HepG2 (cell line): Measurements from ENCODE around the gene CALY. TPM values are rescaled to one million over a fixed set of nuclear protein-coding genes. Genes with fewer than 3 reads are reported as not detected.

ENCODE experiments used
- CHCHD3 ChIP-seq: sonication (generic); formaldehyde crosslinking; IDR thresholded peaks from 2 replicates; pipeline ENCODE4 v1.8.0; 2022; ENCODE audit warnings: mild to moderate bottlenecking, missing genetic modification reagents, moderate library complexity
- E2F5 ChIP-seq: sonication (generic); formaldehyde crosslinking; conservative IDR thresholded peaks from 2 replicates; pipeline ENCODE4 v1.4.0; 2020; ENCODE audit warnings: missing genetic modification reagents
- GATA4 ChIP-seq: sonication (generic); IDR thresholded peaks from 2 replicates; pipeline ENCODE4 v1.6.1; 2016; ENCODE audit warnings: antibody characterized with exemption, low read depth, borderline replicate concordance
- HMGXB4 ChIP-seq, 2 experiments: sonication (generic) in 1 of 2; formaldehyde crosslinking in 1 of 2; IDR thresholded peaks; 2 replicates each; pipeline versions ENCODE4 v1.4.0 to v1.6.1; 2018 to 2020; ENCODE audit warnings: missing genetic modification reagents in 2 of 2, borderline replicate concordance in 1 of 2, low read depth in 1 of 2, mild to moderate bottlenecking in 1 of 2, missing biosample characterization in 1 of 2
- KDM2A ChIP-seq: sonication (generic); formaldehyde crosslinking; IDR thresholded peaks from 2 replicates; pipeline ENCODE4 v1.4.0; 2020; ENCODE audit warnings: low read depth, missing genetic modification reagents, borderline replicate concordance
- MIER3 ChIP-seq: IDR thresholded peaks from 2 replicates; pipeline ENCODE4 v1.6.1; 2016; ENCODE audit warnings: missing compliant biosample characterization, borderline replicate concordance
- MXD3 ChIP-seq: IDR thresholded peaks from 2 replicates; pipeline ENCODE4 v1.6.1; 2016; ENCODE audit warnings: mild to moderate bottlenecking, missing biosample characterization, missing genetic modification reagents
- NBN ChIP-seq: fragments of 450-650 bp; conservative IDR thresholded peaks from 2 replicates; pipeline ENCODE4 v1.6.1; 2017
- PHF20 ChIP-seq: sonication (generic); formaldehyde crosslinking; IDR thresholded peaks from 2 replicates; pipeline ENCODE4 v1.5.0; 2020; ENCODE audit warnings: mild to moderate bottlenecking, missing genetic modification reagents
- RBM22 ChIP-seq: fragments of 200-400 bp; formaldehyde crosslinking; optimal IDR thresholded peaks from 2 replicates; pipeline ENCODE3; 2017; ENCODE audit warnings: mild to moderate bottlenecking, low read length, moderate library complexity
- SAP130 ChIP-seq: IDR thresholded peaks from 2 replicates; pipeline ENCODE4 v1.6.1; 2016; ENCODE audit warnings: low read depth
- TIGD3 ChIP-seq: sonication (generic); formaldehyde crosslinking; IDR thresholded peaks from 2 replicates; pipeline ENCODE4 v1.5.1; 2020; ENCODE audit warnings: mild to moderate bottlenecking, missing genetic modification reagents, borderline replicate concordance
- ZBTB43 ChIP-seq: sonication (generic); formaldehyde crosslinking; conservative IDR thresholded peaks from 2 replicates; pipeline ENCODE4 v1.4.0; 2020; ENCODE audit warnings: missing genetic modification reagents
- ZMYM4 ChIP-seq: sonication (generic); formaldehyde crosslinking; IDR thresholded peaks from 2 replicates; pipeline ENCODE4 v1.8.1; 2023; ENCODE audit warnings: mild to moderate bottlenecking, missing genetic modification reagents
- ZNF513 ChIP-seq: sonication (generic); formaldehyde crosslinking; conservative IDR thresholded peaks from 2 replicates; pipeline ENCODE4 v1.5.0; 2020; ENCODE audit warnings: missing genetic modification reagents
- ZNF687 ChIP-seq: sonication (generic); formaldehyde crosslinking; IDR thresholded peaks from 2 replicates; pipeline ENCODE4 v1.5.1; 2020; ENCODE audit warnings: mild to moderate bottlenecking, missing genetic modification reagents, moderate library complexity
- ZNF777 ChIP-seq: sonication (generic); formaldehyde crosslinking; IDR thresholded peaks from 2 replicates; pipeline ENCODE4 v1.4.0; 2020; ENCODE audit warnings: missing genetic modification reagents
- polyA plus RNA-seq, 8 experiments: library from polyadenylated mRNA; depleted of rRNA in 3 of 8; stranded (reverse) in 7 of 8; unstranded in 1 of 8; fragments of >200 nt; fragmentation: Illumina TruSeq in 4 of 8; extraction: Trizol in 4 of 8; gene quantifications; 2 replicates each; pipeline versions ENCODE4 v1.2.1 to v1.2.3, GENCODE V29; 2011 to 2016; ENCODE audit warnings: low read depth in 4 of 8, missing spikeins in 1 of 8, mixed read lengths in 1 of 8; ENCODE audit not compliant: insufficient read depth in 1 of 8
- total RNA-seq, 5 experiments: library from RNA; depleted of rRNA; stranded (reverse); fragments of >200 nt; fragmentation: Illumina TruSeq; extraction: Trizol; gene quantifications; 2 replicates each; pipeline ENCODE4 v1.2.3, GENCODE V29; 2016; ENCODE audit warnings: low read depth in 1 of 5

Gene CALY
- total and polyA plus RNA-seq, 2 of the 13 experiments (the other 11 are each of a cell fraction or from before 2014, with no cell fraction given) = 0.08 TPM; not detected in 1

GRCh38 chr10:133359972-133360610 is 23.4 kb upstream of the CALY start (continued):
- TF ChIP-seq TIGD3 (CRISPR knock-in tag) = no peak
- no peak for TF ChIP-seq MXD3
- peak; percentile 34; the same call in 1 of the 2 replicates for TF ChIP-seq ZMYM4 (CRISPR knock-in tag)
- TF ChIP-seq NBN = no peak
- no peak for TF ChIP-seq E2F5 (CRISPR knock-in tag)
- TF ChIP-seq ZNF687 (CRISPR knock-in tag) = peak; percentile 81
- peak; percentile 10; the same call in 1 of the 2 replicates for TF ChIP-seq KDM2A
- TF ChIP-seq CHCHD3 = 0 out of 2 replicates have a peak, but pooled peaks have one; percentile 65
- no peak for TF ChIP-seq ZNF777 (CRISPR knock-in tag)
- TF ChIP-seq PHF20 = no peak
- TF ChIP-seq ZBTB43 = 0 out of 2 replicates have a peak, but pooled peaks have one; percentile 18
- no peak for TF ChIP-seq ZNF513
- TF ChIP-seq SAP130 (CRISPR knock-in tag) = 0 out of 2 replicates have a peak, but pooled peaks have one; percentile 8
- TF ChIP-seq HMGXB4 (CRISPR knock-in tag; IDR thresholded peaks at IDR 0.05; ENCODE audit: borderline replicate concordance in 1 of 2, low read depth in 1 of 2) = no peak
- no peak for TF ChIP-seq RBM22
- no peak; the same call in 1 of the 2 replicates for TF ChIP-seq MIER3
- 0 out of 2 replicates have a peak, but pooled peaks have one; percentile 48 for TF ChIP-seq GATA4
